Ishikawa (cell line): ENCODE data around the gene ZNF850.

Experiments used
- CEBPB ChIP-seq: IDR thresholded peaks from 2 replicates; pipeline ENCODE4 v1.6.1; 2012
- EP300 ChIP-seq: IDR thresholded peaks from 2 replicates; pipeline ENCODE4 v1.6.1; 2012; ENCODE audit warnings: borderline replicate concordance
- RAD21 ChIP-seq: IDR thresholded peaks from 2 replicates; pipeline ENCODE4 v1.6.1; 2012; ENCODE audit warnings: low read depth
- TAF1 ChIP-seq: IDR thresholded peaks from 2 replicates; pipeline ENCODE4 v1.6.1; 2012; ENCODE audit warnings: low read depth, mild to moderate bottlenecking
- TF ChIP-seq, protein P1 (sequence below): IDR thresholded peaks from 2 replicates; pipeline ENCODE4 v1.6.1; 2012

DNA sequence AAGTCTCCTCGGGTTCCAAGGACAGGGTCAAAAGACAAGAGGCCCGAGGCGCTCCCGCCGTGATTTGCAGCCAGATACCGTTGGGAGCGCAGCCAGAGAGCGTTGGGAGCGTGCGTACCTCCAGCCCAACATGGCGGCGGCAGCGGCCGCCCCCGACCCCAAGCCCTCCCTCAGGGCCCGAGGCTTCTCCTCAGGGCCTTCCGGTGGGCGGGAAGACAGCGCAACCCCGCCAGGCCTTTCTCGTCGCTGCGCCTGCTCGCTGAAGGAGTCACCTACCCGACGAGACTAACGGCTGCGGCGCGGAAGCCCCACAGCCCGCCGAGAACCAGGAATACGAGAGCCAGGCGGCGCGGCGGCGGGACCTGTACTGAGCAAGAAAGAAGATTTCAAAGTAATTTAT lies 3.2 kb upstream of the ZNF850 start:
- TF ChIP-seq, protein P1, sequence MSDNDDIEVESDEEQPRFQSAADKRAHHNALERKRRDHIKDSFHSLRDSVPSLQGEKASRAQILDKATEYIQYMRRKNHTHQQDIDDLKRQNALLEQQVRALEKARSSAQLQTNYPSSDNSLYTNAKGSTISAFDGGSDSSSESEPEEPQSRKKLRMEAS = no peak
- TF ChIP-seq TAF1 (no peak), RAD21 (no peak), CEBPB (no peak), EP300 (no peak)
